Fibroblast of villous mesenchyme (primary cell): Measurements from ENCODE around the gene RAB31. TPM values are rescaled to one million over a fixed set of nuclear protein-coding genes. Genes with fewer than 3 reads are reported as not detected.

Experiments used
- DNase-seq: peaks from one replicate; pipeline ENCODE4 v3.0.0-alpha.2; 2010; ENCODE audit warnings: low read depth
- H3K4me3 ChIP-seq: 2 replicates; pipeline ENCODE4 v1.5.1; 2011; ENCODE audit warnings: low read depth, mild to moderate bottlenecking, low read length
- CTCF ChIP-seq: IDR thresholded peaks from 2 replicates; pipeline ENCODE4 v1.5.1; 2012; ENCODE audit warnings: low read depth, mild to moderate bottlenecking, low read length; ENCODE audit not compliant: insufficient read depth
- total RNA-seq: library from RNA; depleted of rRNA; stranded (reverse); fragments of >200 nt; gene quantifications from 2 replicates; pipeline ENCODE4 v1.2.3, GENCODE V29; 2012

The RAB31 gene
- total RNA-seq, 1 donor: 34.5 TPM

GRCh38 chr18:9698497-9698896, 9.6 kb upstream of the RAB31 start:
- TF ChIP-seq CTCF: no peak

GRCh38 chr18:9700261-9700796, 7.8 kb upstream of the RAB31 start:
- TF ChIP-seq CTCF: no peak
- DNase-seq: peak; percentile 90
- H3K4me3 ChIP-seq: peak overlapping the region; percentile 13

More at GRCh38 chr18:9698497-9698896, 9.6 kb upstream of the RAB31 start:
- H3K4me3 ChIP-seq: no peak overlapping the region
- DNase-seq: no peak

DNA sequence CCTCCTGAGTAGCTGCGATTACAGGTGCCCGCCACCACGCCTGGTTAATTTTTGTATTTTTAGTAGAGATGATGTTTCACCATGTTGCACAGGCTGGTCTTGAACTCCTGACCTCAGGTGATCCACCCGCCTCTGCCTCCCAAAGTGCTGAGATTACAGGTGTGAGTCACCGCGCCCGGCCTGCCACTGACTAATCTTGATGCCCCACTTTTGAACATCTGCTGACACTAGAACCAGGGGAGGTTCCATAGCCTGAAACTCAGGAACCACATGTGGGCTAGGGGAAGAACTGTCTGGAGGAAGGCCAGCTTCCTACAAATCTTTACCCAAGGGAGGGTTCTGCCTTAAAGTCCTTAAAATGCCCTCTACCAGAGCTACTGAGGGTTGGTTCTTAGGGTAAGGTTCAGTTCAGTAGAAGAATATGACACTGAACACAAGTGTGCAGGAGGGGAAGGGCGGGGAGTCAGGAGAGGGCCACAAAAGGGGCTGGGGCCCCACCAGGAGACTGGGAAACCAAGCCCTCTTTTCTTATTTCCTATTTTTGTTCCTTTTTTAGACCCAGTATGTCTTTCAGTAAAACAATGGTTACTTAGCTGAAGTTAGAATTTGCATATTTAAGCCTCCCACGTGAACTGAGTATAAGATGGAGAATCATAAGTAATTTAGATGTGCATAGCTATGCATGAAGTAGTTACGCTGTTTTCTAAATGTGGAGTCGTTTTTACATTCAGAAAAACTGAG, 6.3 kb upstream of the RAB31 start:
- no peak for DNase-seq
- TF ChIP-seq CTCF: no peak
- no peak overlapping the region for H3K4me3 ChIP-seq

GRCh38 chr18:9704233-9705118, 3.6 kb upstream of the RAB31 start:
- peak; percentile 15 for DNase-seq
- no peak overlapping the region for H3K4me3 ChIP-seq
- no peak for TF ChIP-seq CTCF

DNA sequence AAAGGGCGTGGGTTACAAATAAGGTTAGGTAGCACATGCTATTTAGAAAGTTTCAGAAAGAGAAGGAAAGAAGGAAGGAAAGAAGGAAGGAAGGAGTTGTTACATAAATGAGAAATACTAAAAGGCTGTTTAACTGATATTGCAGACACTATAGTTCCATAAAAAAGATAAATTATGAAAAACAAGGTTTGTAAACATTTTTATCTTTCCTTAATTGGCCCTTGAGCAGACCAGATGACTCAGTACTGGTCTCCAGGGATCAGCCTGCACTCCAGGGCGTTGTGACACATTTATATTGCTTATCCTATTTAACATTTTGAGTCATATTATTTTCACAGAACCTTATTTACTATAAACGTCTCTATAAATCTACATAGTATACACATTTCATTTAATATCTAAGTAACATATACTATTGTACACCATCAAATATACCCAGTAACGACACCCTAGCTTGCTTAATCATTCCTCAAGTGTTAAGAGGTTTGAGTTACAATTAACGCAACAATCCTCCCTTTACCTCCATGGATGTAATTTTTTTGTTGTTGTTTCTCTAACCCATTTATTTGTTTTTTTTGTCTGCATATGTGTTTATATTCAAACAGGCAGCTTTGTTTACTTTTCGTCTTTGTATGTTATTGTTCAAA, 2.8 kb upstream of the RAB31 start:
- DNase-seq: peak; percentile 92
- H3K4me3 ChIP-seq: no peak overlapping the region
- no peak for TF ChIP-seq CTCF

DNA sequence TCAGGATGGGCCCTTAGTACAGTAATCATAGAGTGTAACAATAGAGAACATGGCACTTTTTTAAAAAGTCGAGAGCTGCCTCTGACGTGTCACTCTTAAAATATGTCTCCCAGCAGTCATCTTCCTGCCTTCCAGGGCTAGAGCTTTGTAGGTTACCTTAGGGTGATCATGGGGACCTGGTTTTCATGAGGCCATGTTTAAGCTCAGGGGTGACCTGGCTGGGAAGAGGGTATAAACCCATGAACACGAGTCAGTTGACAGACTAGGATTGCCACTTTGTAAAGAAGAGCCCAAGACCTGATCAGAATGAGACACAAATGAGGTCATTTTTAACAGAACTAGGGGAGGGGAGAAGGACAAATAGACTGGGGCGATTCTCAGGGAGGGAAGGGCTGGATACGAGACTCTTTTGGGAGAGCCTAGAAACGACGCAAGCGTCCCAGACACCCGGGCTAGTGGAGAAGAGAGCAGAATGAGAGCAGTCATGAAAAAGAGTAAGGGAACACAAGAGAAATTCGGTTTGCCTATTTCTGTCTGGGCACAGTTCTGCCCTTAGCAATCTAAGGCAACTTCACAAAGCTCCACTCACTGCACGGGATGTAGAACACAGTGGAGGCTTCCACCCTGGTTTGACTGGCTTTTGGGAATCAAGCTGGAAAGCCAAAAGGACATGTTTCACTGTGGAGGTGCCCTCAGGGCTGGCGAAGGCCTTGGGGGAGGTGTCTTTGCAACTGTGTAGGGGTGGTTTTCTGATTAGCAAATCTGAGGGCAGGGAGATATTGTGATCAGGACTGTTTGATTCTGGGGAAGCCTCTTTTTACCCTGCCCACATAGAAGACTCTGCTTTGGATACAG, 1.8 kb upstream of the RAB31 start:
- H3K4me3 ChIP-seq: no peak overlapping the region
- no peak for DNase-seq
- TF ChIP-seq CTCF: no peak
